Fibroblast of lung (primary cell): Measurements from ENCODE around the gene CCZ1B.
"Not testable (repeated sequence)": the region's sequence is repeated elsewhere in the genome, so short reads cannot be mapped to it uniquely, and the experiment has no call there.

Experiments
- CTCF ChIP-seq, 2 donors: IDR thresholded peaks in 1 of 2; conservative IDR thresholded peaks in 1 of 2; 1 replicate in 1 of 2; 2 replicates in 1 of 2; pipeline ENCODE4 v1.5.1; 2011 to 2012; ENCODE audit warnings: low read length in 2 of 2, control low read depth in 1 of 2, inconsistent platforms in 1 of 2, low read depth in 1 of 2, mild to moderate bottlenecking in 1 of 2
- EZH2 ChIP-seq: IDR thresholded peaks from 2 replicates; pipeline ENCODE4 v1.5.1; 2012; ENCODE audit warnings: low read length, control low read depth, mild to moderate bottlenecking; ENCODE audit errors: missing control alignments

GRCh38 chr7:6830026-6830425 is 4.0 kb upstream of the CCZ1B start:
- TF ChIP-seq EZH2; CTCF (conservative IDR thresholded peaks at IDR 0.05 in 1 of 2, IDR thresholded peaks at IDR 0.05 in 1 of 2; ENCODE audit: low read depth in 1 of 2, low read length in 2 of 2): not testable (repeated sequence)
